ENCODE data around the gene SP1.

DNA sequence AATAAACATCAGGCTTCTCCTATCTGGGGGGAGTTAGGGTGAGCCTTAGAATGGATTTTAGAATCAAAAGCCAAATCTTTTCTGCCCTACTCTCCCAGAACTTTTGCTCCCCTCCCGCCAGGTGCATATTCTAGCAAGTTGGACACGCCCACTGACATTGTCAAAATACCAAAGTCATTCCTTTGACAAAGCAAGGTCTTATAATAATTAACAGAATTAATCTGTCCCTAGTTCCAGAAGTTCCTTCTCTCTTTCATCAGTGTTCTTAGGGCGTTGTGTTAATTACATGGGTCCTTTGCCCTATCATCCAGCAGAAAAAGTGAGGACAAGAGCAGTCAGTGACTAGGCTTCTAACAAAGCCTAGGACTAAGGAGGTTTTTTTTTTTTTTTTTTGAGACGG is 64.0 kb downstream of the SP1 start:
- TF ChIP-seq CTCF (IDR thresholded peaks at IDR 0.05) (no peak), REST (IDR thresholded peaks at IDR 0.05; ENCODE audit: insufficient read depth in 1 of 2, low read depth in 2 of 2, low read length in 1 of 2) (no peak), POLR2AphosphoS5 (IDR thresholded peaks at IDR 0.05; ENCODE audit: low read depth, low read length) (no peak; the same call in 1 of the 2 replicates), TCF7L2 (IDR thresholded peaks at IDR 0.05; ENCODE audit: low read depth, low read length) (no peak)
